A673 (cell line): ENCODE data around the gene SEM1.

ENCODE experiments used
- EZH2 ChIP-seq: fragments of 200-600 bp; sonication (generic); IDR thresholded peaks from 2 replicates; pipeline ENCODE4 v1.6.1; 2017; ENCODE audit warnings: borderline replicate concordance, low read depth, mild to moderate bottlenecking, mixed read lengths, antibody characterized with exemption, low read length; ENCODE audit not compliant: poor library complexity, severe bottlenecking
- TF ChIP-seq, protein P1 (sequence below): fragments of 300-800, 200-600 bp; sonication (generic); conservative IDR thresholded peaks from 2 replicates; pipeline ENCODE4 v1.5.1; 2017; ENCODE audit warnings: low read depth, mild to moderate bottlenecking, antibody characterized with exemption, low read length, moderate library complexity, mixed read lengths

DNA sequence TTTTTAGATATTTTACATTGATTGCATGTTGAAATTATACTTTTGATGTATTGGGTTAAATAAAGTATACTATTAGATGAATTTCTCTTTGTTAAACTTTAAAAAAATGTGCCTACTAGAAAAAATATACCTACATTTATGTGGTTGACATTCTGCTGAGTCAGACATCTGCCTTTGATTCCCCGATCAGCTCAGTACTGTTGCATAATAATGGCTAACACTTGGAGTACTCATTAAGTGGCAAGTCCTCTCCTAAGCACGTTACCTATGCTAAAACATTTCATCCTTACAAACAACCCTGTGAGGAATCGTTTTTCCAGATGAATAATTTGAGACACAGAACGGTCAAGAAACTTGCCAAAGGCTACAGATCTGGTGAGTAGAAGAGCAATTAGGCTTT lies 14.0 kb upstream of the SEM1 start:
- TF ChIP-seq, protein P1, sequence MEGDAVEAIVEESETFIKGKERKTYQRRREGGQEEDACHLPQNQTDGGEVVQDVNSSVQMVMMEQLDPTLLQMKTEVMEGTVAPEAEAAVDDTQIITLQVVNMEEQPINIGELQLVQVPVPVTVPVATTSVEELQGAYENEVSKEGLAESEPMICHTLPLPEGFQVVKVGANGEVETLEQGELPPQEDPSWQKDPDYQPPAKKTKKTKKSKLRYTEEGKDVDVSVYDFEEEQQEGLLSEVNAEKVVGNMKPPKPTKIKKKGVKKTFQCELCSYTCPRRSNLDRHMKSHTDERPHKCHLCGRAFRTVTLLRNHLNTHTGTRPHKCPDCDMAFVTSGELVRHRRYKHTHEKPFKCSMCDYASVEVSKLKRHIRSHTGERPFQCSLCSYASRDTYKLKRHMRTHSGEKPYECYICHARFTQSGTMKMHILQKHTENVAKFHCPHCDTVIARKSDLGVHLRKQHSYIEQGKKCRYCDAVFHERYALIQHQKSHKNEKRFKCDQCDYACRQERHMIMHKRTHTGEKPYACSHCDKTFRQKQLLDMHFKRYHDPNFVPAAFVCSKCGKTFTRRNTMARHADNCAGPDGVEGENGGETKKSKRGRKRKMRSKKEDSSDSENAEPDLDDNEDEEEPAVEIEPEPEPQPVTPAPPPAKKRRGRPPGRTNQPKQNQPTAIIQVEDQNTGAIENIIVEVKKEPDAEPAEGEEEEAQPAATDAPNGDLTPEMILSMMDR = no peak
- no peak for TF ChIP-seq EZH2
